KOPT-K1 (cell line): Measurements from ENCODE around the gene OSMR.

Experiments
- H3K27ac ChIP-seq: fragments of 200-600 bp; sonication (generic); 2 replicates; pipeline ENCODE4 v1.5.1; 2016; ENCODE audit warnings: antibody characterized with exemption, mild to moderate bottlenecking, low read depth, low read length; ENCODE audit not compliant: poor library complexity, severe bottlenecking
- H3K36me3 ChIP-seq: fragments of 200-600 bp; sonication (generic); 2 replicates; pipeline ENCODE4 v1.5.1; 2017; ENCODE audit warnings: antibody characterized with exemption, mild to moderate bottlenecking, low read length, moderate library complexity; ENCODE audit not compliant: insufficient read depth
- H3K9me3 ChIP-seq: fragments of 200-600 bp; sonication (generic); 2 replicates; pipeline ENCODE4 v1.5.1; 2017; ENCODE audit warnings: antibody characterized with exemption, low read length, mild to moderate bottlenecking; ENCODE audit not compliant: insufficient read depth, poor library complexity, severe bottlenecking

The OSMR gene

DNA sequence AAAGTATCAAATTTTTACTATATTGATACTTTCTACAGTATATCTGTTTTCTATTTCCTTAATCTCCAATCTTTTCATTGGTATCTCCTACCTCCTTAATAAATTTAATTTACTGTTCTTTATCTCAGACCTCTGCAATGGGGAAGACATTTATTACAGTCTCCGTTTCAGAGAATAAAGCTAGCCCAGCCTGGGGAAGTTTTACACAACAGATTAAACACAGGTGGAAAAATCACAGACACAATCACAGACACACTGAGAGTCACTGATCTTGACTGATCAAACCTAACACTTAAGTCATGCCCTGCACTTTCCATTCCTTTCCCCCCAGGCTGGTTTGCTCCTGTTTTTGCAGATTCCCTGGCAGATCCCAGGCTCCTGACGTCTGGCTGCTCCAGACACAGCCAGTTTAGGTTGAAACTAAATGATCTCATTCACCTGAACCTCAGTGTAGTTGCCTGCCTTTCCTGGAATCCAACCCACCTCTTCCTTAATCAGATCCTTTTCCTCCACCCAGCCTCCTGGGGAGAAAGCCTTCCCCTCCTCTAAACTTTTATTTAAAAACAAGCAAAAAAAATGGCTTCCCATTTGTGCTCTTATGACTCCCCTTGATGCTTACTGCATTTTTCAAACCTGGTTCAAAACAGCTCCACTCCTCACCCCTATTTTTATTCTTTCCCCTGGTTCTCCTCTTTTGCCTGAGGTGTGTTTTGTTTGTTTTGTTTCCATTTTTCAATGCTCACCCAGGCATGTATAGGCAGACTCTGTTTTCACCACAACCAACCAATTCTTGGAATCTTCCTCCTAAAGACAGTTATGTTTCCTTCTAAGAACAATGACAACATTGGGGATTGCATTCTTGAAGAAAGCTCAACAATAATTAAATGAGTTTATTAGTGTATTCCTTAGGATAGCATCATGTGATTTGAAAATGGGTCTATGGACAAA lies 29.5 kb upstream of the OSMR start:
- H3K36me3 ChIP-seq: no peaks in the 10 kb centered on the region
- H3K9me3 ChIP-seq: no peaks in the 10 kb centered on the region
- H3K27ac ChIP-seq: no peak overlapping the region

DNA sequence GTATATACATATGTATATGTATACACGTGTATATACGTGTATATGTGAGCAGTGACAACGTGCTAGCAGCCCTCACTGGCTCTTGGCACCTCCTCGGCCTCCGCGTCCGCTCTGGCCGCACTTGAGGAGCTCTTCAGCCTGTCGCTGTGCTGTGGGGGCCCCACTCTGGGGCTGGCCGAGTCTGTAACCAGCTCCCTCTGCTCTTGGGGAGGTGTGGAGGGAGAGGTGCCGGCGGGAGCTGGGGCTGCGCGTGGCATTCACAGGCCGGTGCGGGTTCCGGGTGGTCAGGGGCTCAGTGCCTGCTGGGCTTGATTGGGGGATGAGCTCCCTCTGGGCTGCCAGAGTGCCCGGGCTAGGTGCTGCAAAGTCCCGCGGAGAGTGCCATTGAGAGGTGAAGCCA lies 24.1 kb upstream of the OSMR start:
- no peaks in the 10 kb centered on the region for H3K9me3 ChIP-seq
- no peak overlapping the region for H3K27ac ChIP-seq
- H3K36me3 ChIP-seq: no peaks in the 10 kb centered on the region

- H3K27ac ChIP-seq: no peak overlapping the region
- H3K36me3 ChIP-seq: no peaks in the 10 kb centered on the region
- peaks cover 5% of the 10 kb centered on the region for H3K9me3 ChIP-seq
Observed at GRCh38 chr5:38823503-38823902, 22.3 kb upstream of the OSMR start.

DNA sequence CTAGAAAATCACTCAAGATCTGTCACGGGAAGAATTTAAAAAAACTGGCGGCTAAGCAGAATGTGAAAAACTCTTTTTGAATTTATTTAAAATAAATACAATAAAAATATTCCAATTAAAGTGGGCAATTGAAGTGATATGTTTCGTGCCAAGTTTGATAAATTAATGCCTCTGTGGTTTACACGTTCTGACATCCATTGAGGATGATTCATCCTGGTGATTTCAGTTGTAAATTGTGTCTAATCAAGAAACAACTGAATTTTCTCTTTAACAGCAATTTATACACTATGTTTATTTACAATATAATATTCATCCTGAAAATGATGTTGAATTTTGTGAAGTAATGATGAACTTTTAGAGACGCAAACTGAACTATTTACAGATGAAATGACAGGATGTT lies 21.0 kb upstream of the OSMR start:
- Histone ChIP-seq H3K36me3 (no peaks in the 10 kb centered on the region), H3K27ac (no peak overlapping the region), H3K9me3 (peaks cover 5% of the 10 kb centered on the region)

DNA sequence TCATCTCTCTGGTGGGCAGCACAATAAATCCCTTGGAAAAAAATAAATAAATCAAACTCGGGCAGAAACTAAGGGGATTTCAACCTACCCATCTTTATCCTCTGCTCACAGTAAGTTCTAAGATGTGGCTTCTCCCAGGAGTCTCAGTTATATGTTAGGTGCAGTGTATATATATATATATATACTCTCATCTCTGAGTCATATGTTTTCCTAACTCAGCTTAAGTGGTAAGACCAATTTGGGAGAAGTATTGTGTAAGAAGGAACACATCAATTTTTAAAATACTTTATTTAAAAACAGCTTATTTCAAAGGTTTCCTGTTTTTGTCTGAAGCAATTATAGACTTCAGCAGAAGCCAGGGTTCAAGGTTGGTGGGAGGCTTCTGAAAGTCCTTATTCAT lies 20.3 kb upstream of the OSMR start:
- no peak overlapping the region for H3K27ac ChIP-seq
- H3K9me3 ChIP-seq: peaks cover 5% of the 10 kb centered on the region
- no peaks in the 10 kb centered on the region for H3K36me3 ChIP-seq

DNA sequence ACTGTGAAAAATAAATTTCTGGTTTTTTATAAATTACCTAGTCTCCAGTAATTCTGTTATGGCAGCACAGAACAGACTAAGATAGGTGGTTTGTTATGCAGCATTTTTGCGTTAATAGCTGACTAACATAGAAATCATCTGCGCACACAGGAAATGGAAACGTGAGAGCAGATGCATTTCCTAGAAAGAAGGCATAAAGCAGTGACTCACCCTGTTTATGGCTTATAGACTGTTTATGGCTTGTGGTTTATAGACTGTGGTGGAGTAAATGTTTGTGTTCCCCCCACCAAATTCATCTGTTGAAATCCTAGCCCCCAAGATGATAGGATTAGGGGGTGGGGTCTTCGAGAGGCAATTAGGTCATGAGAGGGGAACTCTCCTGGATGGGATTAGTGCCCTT lies 18.3 kb upstream of the OSMR start:
- Histone ChIP-seq H3K27ac (no peak overlapping the region), H3K9me3 (peaks cover 5% of the 10 kb centered on the region), H3K36me3 (no peaks in the 10 kb centered on the region)

DNA sequence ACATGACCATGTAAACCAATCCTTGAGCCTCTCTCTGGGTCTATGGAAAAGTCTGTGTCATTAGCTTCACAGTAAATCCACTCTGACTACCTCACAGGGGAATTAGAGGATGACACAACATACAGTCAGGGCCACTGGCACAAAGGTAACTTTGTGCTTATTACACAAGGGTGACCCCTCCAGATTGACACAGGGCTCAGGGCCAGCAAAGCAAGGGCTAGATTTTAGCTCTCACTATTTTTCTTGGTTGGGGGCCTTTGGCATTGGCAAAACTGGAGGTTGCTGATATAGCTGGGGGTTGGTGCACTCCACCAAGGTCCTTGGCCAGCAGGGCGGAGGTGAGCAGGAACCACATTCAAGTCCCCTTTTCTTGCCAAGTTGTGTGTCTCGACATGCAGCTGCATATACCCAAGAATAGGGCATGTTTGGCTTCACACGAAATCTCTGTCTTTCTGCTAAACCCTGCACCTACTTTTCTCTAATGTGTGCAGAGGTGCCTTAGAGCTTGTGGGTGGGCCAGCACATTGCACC lies 15.2 kb upstream of the OSMR start:
- Histone ChIP-seq H3K36me3 (no peaks in the 10 kb centered on the region), H3K27ac (no peak overlapping the region)

DNA sequence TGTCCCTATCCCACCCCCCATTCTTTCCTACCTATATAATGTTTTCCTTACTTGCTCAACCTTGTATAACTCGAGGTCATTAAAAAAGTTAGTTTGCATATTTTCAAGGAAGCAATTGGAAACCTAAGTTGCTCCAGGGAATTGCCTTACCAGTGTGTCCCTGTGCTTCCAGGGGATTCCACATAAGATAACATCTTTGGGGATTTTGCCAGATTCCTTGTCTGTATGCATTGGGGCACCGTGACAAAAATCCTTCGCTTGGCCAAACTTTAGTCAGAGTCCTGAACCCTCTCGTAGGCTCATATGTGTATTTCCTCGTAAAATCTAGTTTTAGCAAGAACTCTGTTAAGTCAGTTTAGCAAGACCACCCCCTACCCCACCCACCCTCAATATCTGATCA lies 14.7 kb upstream of the OSMR start:
- Histone ChIP-seq H3K9me3 (peaks cover 5% of the 10 kb centered on the region), H3K36me3 (no peaks in the 10 kb centered on the region), H3K27ac (no peak overlapping the region)

More for the DNA sequence above, 15.2 kb upstream of the OSMR start:
- peaks cover 5% of the 10 kb centered on the region for H3K9me3 ChIP-seq

DNA sequence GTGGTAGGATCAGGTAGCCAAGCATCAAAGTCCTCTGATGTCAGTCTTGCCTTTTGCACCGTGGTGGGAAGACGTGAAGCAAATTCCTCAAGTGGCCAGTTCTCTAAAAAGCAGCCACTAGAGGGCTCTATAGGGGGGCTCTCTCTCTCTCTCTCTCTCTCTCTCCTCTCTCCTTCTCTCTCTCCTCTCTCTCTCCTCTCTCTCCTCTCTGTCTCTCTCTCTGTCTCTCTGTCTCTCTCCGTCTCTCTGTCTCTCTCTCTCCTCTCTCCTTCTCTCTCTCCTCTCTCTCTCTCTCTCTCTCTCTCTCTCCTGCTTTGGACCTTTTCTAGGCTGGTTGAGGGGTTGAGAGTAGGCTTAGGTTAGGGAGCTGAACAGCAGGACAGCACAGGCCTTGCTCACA lies 13.9 kb upstream of the OSMR start:
- Histone ChIP-seq H3K36me3 (no peaks in the 10 kb centered on the region), H3K27ac (no peak overlapping the region), H3K9me3 (peaks cover 4% of the 10 kb centered on the region)

DNA sequence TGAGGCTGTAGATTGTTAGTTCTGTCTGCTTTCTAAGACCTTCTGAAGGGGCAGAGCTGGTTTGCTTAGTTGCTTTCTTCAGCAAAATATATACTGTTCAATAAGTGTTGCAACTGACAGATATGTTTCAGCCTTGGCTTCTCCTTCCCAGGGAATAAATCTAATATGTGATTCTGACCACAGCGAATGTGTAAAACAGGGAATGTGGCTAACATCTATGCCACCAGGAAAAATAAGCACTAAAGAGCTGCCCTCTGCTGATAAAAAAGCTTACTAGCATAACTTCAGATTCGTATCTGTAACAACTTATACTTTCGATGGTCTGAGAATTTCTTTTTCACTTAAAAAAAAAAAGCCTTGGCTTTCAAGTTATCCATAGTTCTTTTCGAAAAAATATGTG lies 13.0 kb upstream of the OSMR start:
- Histone ChIP-seq H3K27ac (no peak overlapping the region), H3K36me3 (no peaks in the 10 kb centered on the region), H3K9me3 (no peaks in the 10 kb centered on the region)

DNA sequence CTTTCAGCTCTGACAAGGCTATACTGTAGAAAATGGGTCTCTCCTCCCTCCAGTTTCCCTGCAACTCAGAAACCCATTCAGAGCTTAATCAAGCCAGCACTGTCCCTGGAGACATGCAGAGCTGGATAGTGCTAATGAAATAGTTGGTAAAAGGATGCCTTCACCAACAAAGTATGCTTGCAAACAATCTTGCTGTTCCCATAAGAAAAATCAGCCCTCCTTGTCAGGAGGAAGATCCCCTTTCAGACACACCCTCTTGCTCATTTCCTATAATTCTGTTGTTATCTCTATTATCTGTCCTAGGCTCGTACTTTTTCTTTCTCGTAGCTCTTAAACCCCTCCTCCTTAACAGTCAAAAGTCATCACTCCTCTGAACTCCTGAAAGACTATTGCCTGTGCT lies 9.9 kb upstream of the OSMR start:
- no peaks in the 10 kb centered on the region for H3K36me3 ChIP-seq
- no peaks in the 10 kb centered on the region for H3K9me3 ChIP-seq
- H3K27ac ChIP-seq: no peak overlapping the region

DNA sequence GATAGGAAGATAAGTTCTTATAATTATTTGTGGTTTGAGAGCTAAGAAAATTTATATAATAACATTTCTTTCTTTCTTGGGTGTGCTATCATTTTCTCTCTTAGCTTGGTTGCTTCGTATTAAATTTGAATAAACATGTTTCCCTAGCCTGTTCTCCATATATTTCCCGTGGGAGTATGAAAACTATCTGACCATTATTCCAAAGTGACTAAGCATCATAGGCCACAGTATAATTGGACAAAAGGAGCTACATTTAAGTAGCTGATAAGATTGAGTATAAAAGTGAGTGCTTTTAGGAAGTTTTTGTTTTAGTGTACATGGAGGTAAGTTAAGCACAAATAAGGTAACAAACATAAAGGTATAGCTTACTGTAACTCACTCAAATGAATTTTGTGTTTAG lies 8.4 kb upstream of the OSMR start:
- Histone ChIP-seq H3K36me3 (no peaks in the 10 kb centered on the region), H3K9me3 (no peaks in the 10 kb centered on the region), H3K27ac (no peak overlapping the region)

DNA sequence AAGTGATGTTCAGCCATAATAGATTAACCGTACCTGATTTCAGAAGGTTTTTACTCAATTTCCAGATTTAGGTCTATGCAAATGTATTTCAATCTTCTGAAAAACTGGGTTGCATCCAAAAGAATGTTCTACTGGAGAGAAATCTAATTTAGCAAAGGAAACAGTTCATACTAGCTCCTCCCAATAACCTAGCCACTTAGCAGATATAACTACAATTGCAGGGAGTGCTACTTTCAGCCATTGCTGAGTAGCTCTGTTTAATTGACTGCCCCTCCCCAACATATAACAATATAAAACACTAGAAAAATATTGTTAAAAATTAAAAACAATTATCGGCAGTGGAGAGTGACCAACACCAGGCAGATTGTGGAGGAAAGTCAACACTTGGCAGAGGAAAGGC lies 7.9 kb upstream of the OSMR start:
- Histone ChIP-seq H3K9me3 (no peaks in the 10 kb centered on the region), H3K36me3 (no peaks in the 10 kb centered on the region), H3K27ac (no peak overlapping the region)

DNA sequence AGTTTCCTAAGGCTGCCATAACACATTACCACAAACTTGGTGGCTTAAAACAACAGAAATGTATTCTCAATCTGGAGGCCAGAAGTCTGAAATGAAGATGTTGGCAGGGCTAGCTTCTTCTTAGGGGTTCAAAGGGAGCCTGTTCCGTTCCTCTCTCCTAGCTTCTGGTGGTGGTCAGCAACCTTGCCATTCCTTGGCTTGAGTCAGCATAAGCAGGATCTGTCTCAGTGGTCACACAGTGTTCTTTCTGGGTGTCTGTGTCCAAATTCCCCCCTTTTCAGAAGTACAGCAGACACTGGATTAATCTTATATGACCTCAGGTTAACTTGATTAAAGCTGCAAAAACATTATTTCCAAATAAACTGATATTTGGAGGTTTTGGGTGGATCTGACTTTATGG lies 2.1 kb upstream of the OSMR start:
- Histone ChIP-seq H3K36me3 (no peaks in the 10 kb centered on the region), H3K9me3 (peaks cover 5% of the 10 kb centered on the region), H3K27ac (no peak overlapping the region)

- Histone ChIP-seq H3K27ac (no peak overlapping the region), H3K36me3 (no peaks in the 10 kb centered on the region), H3K9me3 (peaks cover 5% of the 10 kb centered on the region)
Observed at GRCh38 chr5:38846379-38847011, 683 bp downstream of the OSMR start.
